Brain microvascular endothelial cell (primary cell): Measurements from ENCODE around the gene WRAP73.

Source experiments
- DNase-seq: peaks from one replicate; pipeline ENCODE4 v3.0.0-alpha.2; 2020
- H3K27ac ChIP-seq: fragments of 250-450 bp; sonication (Bioruptor Pico); 2 replicates; pipeline ENCODE4 v1.5.1; 2020; ENCODE audit warnings: mild to moderate bottlenecking, moderate library complexity
- H3K27me3 ChIP-seq: fragments of 250-450 bp; sonication (Bioruptor Pico); replicated peaks from 2 replicates; pipeline ENCODE4 v1.5.1; 2020; ENCODE audit warnings: mild to moderate bottlenecking
- H3K36me3 ChIP-seq: fragments of 250-450 bp; sonication (Bioruptor Pico); replicated peaks from 2 replicates; pipeline ENCODE4 v1.5.1; 2020; ENCODE audit warnings: mild to moderate bottlenecking
- H3K4me3 ChIP-seq: 2 replicates; pipeline ENCODE4 v1.5.1; 2011; ENCODE audit warnings: low read depth, mild to moderate bottlenecking, control low read depth, low read length, moderate library complexity
- in situ Hi-C: cut with HindIII; loops from 2 replicates; pipeline ENCODE4 v1.10.0; 2017; ENCODE audit warnings: low sequenced_read_pairs, low pct_ligation_motif_present
- TF ChIP-seq, protein P1 (sequence below): IDR thresholded peaks from 2 replicates; pipeline ENCODE4 v1.5.1; 2011; ENCODE audit warnings: low read depth, mild to moderate bottlenecking, moderate library complexity, low read length, control low read depth, inconsistent platforms; ENCODE audit errors: missing control alignments

Gene WRAP73

DNA sequence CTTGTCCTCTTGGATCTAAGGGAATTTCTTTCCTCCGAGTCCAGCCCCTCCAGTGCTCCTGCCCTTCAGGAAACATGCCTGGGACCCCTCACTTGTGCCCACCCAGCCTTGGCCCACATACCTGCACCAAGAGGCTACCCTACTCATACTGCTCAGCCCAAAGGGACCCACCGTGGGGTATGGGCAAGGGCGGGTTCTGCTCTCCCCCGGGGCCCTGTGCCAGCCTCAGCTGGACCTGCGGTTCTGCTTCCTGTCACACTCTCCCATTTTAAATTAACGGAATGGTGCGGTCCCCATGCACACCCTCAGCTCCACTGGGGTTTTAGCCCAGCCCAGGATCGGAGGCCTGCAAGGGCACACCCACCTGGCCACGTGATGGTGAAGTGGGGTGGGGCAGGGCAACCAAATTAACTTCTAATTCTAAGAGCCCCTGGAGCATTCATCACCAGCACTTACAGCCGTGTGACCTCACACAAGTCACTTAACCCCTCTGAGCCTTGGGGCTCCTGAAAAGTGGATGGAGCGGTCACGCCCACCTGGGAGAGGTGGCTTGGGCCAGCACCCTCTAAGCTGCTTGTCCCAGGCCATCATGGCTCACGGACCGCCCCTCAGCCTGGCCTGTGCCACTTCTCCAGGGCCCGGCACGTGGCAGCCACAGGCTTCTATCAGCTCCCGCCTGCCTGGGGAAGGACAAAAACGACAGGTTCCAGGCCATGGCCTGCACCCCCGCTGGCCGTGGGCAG, 30.8 kb upstream of the WRAP73 start:
- Histone ChIP-seq H3K27ac (no peak overlapping the region), H3K4me3 (no peak overlapping the region), H3K27me3 (no peaks in the 10 kb centered on the region), H3K36me3 (no peaks in the 10 kb centered on the region)
- in situ Hi-C loops: no loop called here
- no peak for DNase-seq
- TF ChIP-seq, protein P1, sequence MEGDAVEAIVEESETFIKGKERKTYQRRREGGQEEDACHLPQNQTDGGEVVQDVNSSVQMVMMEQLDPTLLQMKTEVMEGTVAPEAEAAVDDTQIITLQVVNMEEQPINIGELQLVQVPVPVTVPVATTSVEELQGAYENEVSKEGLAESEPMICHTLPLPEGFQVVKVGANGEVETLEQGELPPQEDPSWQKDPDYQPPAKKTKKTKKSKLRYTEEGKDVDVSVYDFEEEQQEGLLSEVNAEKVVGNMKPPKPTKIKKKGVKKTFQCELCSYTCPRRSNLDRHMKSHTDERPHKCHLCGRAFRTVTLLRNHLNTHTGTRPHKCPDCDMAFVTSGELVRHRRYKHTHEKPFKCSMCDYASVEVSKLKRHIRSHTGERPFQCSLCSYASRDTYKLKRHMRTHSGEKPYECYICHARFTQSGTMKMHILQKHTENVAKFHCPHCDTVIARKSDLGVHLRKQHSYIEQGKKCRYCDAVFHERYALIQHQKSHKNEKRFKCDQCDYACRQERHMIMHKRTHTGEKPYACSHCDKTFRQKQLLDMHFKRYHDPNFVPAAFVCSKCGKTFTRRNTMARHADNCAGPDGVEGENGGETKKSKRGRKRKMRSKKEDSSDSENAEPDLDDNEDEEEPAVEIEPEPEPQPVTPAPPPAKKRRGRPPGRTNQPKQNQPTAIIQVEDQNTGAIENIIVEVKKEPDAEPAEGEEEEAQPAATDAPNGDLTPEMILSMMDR: no peak

DNA sequence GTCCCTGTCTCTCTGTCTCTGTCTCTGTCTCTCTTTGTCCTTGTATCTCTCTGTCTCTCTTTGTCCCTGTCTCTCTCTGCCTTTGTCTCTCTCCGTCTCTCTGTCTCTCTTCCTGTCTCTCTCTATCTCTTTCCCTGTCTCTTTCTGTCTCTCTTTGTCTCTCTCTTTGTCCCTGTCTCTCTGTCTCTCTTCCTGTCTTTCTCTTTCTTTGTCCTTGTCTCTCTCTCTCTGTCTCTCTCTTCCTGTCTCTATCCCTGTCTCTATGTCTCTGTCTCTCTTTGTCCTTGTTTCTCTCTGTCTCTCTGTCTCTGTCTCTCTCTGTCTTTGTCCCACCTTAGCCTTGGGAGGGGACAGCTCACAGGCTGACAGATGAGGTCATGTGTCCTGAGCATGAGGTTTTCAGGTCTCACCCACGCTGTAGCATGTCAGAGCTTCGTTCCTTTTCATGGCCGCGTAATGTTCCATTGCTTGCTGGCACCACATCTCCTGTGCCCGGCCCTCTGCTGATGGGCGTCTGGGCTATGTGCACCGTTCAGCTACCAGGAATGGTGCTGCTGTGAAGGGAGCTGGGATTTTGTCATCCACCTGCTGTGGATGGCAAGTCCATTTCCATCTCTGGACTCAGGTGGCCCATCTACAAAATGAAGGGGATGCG, 30.0 kb upstream of the WRAP73 start:
- DNase-seq: no peak
- no peaks in the 10 kb centered on the region for H3K36me3 ChIP-seq
- in situ Hi-C loops: no loop called here
- no peaks in the 10 kb centered on the region for H3K27me3 ChIP-seq
- H3K27ac ChIP-seq: no peak overlapping the region
- TF ChIP-seq, protein P1: no peak
- H3K4me3 ChIP-seq: no peak overlapping the region

DNA sequence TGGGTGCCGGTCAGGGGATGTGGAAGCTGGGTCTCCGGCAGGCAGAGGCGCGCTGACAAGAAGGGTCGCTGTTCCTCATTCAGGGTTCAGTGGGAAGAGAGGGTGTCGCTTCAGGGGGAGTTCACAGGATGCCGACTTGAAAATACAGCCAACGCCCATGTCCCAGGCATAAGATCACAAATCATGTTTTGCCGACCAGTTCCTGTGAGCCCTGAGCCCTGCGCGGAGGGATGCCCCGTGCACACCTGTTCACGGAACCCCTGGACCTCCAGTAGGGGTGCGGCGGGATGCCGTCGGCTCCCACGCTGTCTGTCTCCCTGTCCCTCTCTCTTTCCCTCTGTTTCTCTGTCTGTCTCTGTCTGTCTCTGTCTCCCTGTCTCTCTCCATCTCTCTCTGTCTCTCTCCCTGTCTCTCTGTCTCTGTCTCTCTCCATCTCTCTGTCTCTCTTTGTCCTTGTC, 29.2 kb upstream of the WRAP73 start:
- in situ Hi-C loops: no loop called here
- Histone ChIP-seq H3K27ac (no peak overlapping the region), H3K36me3 (no peaks in the 10 kb centered on the region), H3K27me3 (no peaks in the 10 kb centered on the region), H3K4me3 (no peak overlapping the region)
- DNase-seq: no peak
- TF ChIP-seq, protein P1: no peak

DNA sequence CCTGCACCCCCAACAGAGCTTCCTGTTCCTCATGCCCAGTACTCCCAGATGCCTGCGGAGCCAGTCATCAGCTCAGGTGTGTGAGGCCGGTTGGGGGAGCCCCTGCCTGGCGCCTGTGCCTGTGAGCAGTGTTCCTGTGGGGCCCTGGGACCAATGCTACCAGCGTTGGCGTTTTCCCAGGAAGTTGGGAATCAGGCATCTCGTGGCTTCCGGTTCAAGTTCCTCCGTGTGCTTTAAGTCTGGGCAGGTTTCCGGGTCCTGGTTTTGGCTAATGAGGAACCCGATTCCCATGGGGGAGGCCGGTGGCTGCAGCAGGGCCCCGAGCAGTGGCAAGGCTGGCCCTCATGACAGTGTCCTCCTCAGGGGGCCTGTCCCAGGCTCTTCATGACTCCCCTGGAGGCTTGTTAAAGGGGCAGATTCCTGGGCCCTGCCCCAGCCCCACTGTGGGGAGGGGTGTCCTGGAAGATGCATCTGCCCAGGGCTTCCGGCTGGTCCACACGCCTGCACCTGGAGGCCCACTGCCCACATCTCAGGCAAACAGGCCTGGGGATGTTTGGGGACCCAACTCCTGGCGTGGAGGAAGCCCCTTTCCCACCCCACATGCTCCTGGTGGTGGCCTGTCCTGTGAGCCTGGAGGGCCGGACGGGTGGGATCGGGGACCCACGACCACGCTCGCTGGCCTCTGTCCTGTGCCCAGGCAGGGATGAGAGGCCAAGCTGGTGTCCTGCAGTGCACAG, 28.6 kb upstream of the WRAP73 start:
- in situ Hi-C loops: no loop called here
- DNase-seq: no peak
- H3K27me3 ChIP-seq: no peaks in the 10 kb centered on the region
- no peaks in the 10 kb centered on the region for H3K36me3 ChIP-seq
- H3K4me3 ChIP-seq: no peak overlapping the region
- TF ChIP-seq, protein P1: no peak
- no peak overlapping the region for H3K27ac ChIP-seq

DNA sequence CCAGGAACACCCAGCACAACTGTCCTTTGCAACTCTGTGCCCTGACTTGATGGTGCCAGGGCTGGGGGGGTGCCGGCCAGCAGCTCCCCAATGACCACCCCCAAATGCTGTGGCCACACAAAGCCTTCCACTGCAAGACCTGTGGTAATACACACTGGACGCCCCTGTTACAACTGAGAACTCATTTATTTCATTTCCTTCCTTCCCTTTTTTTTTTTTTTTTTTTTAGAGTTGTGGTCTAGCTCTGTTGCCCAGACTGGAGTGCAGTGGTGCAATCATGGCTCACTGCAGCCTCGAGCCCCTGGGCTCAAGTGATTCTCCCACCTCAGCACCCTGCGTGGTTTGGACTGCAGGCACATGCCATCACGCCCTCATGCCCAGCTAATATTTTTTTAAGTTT, 27.6 kb upstream of the WRAP73 start:
- no peaks in the 10 kb centered on the region for H3K27me3 ChIP-seq
- no peak overlapping the region for H3K27ac ChIP-seq
- DNase-seq: no peak
- H3K36me3 ChIP-seq: no peaks in the 10 kb centered on the region
- TF ChIP-seq, protein P1: no peak
- in situ Hi-C loops: no loop called here
- no peak overlapping the region for H3K4me3 ChIP-seq
